NCI-H2029 (cell line): ENCODE results near the gene ING2.

Experiments
- DNase-seq: peaks from one replicate; lab custom pipeline; 2025; lab: John Stamatoyannopoulos, UW

The ING2 gene

DNA sequence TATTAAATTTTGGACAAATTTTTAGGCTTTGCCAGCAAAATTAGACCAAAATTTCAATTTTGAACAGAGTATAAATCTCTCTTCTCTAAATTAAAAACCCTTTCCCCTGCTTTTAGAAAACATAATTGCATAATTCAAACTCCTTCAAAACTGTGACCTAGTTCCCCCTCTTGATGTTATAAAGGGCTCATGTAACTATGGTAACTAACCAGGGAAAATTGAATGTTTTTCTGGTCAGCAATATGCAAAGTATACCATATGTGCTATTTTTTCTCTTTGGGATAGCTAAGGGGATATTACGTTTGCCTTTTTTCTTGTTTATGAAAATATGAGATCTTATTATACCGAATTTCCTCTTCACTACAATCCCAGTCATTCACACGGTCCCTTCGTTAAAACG lies 5.1 kb upstream of the ING2 start:
- DNase-seq = no peak

DNA sequence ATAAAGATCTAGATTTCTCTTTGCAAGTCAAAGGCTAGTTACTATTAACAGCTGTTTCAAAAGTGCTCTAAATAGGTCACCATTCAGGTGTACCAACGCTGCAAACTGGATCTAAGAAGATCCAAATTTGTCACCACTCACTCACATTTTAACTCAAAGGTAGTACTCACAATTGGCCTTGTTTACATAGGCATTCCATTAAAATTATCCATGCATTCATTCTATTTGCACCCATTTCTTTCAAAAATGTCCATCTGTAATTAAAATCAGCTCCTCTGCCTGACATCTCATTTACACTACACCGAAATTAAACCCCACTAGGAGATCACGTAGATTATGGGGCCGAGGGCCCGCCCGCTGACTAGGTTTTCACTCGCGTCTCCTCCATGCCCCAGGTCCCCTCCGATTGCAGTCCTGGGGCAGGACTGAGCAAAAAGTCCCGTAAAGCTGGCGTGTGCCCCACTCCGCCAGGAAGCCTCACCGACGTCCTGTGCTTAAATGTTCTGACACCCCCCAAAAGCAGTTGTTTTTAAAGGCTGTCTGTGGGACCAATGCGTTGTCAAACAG lies 1.3 kb upstream of the ING2 start:
- DNase-seq = no peak

DNA sequence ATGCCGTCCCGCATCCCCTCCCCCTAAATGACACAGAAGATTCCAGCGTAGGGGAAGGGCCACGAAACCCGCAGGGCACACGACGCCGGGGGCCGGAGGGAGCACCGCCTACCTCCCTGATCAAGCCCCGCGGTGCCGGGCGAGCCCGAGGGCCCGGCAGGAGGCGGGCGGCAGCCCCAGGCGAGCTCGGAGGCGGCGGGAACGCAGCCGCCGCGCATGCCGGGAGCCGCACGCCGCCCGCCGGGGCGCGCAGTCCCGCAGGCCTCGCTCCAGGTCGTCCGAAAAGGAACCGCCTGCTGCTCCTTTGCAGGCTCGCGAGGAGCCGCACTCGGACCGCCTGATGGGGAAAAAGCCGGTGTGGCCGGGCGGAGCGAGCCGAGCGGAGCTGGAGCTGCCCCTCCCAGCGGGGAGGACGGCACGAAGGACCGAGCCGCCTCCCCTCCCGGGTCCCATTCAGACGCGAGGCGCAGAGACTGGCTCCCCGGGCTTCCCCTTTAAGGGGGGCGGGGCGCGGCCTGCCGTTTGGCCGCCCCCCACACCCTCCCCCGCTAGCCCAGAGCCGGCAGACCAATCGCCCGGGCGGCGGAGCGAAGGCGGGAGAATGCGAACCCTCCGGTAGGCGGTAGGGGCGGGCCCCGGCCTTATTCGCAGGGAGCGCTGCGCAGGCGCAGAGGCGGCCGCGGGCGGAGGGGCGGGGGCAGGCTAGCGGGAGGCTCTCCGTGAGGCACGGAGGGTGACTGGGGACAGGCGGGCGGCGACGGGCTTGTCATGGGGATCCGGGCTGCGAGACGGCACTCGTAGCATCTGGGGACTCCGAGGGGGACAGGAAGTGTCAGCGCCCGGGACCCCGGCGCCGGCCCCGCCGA lies 561 bp upstream of the ING2 start:
- peak; percentile 93 for DNase-seq

DNA sequence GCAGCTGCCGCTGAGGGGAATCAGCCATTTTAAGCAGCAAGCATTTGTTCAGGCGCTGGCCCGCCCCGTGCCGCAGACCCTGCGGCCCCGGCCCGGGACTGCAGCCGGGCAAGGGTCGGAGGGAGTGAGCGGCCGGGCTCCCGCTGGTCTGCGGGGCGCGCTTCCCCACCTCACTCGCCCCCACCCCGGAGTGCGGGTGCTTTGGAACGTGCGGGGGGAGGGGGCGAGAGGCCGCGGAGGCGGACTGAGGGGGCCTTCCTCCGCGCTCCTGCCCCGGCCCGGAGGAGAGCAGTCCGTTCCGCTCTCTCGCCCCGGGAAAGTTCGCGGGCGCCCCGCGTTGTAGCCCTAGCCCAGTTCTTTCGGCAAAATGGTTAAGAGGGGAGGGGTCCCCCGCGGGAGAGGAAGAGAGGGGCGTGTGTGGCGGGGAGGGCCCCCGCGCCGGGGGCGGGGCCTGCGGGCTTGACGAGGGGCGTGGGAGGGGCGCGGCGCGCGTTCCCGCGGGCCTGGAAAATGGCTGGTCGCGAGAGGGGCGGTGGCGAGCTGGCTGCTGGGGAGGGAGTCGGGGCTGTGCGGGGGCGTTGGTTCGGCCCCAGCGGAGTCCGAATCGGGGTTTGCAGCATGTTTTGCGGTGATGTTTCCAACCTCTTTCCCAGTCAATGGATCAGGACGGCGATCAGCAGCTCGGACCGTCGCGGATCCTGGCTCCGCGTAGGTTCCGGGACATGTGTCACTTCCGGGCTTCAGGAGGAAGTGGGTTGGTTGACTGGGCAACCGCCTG lies 942 bp downstream of the ING2 start:
- DNase-seq = peak; percentile 71

- no peak for DNase-seq
These were observed 1.5 kb downstream of the ING2 start for GRCh38 chr4:183506389-183506735.

- DNase-seq = no peak
These were observed 3.3 kb downstream of the ING2 start for GRCh38 chr4:183507925-183508696.

- DNase-seq = no peak
These were observed 4.0 kb downstream of the ING2 start for GRCh38 chr4:183508697-183509335.

DNA sequence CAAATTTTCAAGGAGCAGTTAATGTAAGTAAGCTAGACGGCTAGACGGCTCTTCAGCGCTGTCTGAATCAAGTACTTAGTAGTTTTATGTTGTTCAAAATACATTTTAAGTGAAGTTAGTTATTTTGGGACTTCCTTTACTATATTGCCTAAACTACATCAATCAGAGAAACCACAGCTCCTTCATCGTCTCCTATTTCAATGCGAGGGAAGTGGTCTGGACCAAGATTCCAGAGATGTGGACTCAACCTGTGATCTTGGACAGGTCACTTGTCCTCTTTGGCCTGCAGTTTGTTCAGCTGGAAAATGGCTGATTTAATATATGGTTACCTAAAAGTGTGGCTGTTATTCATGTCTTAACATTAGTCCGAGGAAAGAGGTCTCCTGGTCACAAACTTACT lies 10.6 kb downstream of the ING2 start:
- DNase-seq = no peak

GRCh38 chr4:183517194-183517593 lies 12.3 kb downstream of the ING2 start:
- no peak for DNase-seq

DNA sequence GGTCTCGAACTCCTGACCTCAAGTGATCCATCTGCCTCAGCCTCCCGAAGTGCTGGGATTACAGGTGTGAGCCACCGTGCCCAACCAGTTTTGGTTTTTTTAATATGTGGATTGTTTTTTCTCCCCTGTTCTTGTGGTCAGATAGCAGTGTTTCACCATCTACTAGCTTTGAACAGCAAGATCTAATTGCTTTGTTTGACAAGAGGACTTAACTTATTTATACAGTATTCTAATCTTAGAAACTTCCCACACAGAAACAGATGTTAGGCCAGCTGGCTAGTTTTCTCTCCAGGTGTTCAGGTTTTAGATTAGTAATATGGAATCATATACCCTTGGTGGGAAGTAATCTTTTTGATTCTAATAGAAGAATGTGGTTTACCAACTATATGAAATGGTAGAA lies 12.9 kb downstream of the ING2 start:
- DNase-seq = no peak

GRCh38 chr4:183522821-183523220 lies 18.0 kb downstream of the ING2 start:
- no peak for DNase-seq

- no peak for DNase-seq
These were observed 22.5 kb downstream of the ING2 start for GRCh38 chr4:183527326-183527725.

- no peak for DNase-seq
These were observed 28.0 kb downstream of the ING2 start for GRCh38 chr4:183532821-183533220.

DNA sequence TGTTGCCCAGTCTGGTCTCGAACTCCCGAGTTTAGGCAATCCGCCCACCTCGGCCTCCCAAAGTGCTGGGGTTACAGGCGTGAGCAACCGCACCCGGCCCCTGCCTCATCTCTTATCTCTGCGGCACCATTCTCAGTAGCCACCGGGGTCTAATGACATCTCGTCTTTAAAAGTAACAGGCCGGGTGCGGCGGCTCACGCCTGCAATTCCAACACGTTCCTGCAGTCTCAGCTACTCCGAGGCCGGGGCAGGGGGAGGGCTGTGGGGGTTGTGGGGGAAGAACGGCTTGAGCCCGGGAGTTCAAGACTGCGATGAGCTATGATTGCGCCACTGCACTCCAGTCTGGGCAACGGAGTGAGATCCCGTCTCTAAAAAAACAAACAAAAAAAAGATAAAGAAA lies 28.8 kb downstream of the ING2 start:
- no peak for DNase-seq

- DNase-seq = no peak
These were observed 35.7 kb downstream of the ING2 start for GRCh38 chr4:183540410-183541009.

DNA sequence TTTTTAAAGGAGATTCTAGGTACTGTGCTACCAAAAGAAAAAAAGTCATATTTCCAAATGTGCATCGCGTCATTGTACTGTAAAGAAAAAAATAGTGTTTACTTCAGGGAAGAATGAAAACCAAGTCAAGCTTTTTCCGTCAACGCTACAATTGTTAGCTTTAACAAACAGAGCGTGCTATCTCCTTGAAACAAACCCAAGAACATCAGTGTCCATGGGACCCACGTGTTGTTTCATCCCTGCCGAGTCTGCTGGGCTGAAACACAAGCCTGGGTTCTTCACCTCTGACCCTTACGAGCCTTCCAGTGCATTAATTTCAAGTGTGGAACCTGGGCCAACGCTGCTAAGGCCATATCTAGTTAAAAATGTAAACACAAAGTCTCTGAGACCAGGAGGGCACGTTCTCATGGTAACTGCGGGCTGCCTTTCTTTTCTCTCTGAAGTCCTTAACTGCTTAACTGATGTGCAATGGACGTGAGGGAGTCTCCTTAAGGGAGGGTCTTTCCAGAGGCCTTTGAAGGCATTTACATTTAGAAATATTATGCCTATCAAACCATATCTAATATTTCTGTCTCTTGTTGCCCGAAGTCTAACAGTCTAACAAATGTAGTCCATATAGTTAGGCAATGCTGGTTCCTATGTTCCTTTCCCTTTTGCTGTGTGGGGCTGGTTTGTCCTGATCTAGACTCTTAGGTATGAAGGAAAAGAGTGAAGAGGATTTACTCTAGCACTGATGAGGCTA lies 36.3 kb downstream of the ING2 start:
- DNase-seq = no peak

GRCh38 chr4:183541752-183542040 lies 36.8 kb downstream of the ING2 start:
- no peak for DNase-seq

DNA sequence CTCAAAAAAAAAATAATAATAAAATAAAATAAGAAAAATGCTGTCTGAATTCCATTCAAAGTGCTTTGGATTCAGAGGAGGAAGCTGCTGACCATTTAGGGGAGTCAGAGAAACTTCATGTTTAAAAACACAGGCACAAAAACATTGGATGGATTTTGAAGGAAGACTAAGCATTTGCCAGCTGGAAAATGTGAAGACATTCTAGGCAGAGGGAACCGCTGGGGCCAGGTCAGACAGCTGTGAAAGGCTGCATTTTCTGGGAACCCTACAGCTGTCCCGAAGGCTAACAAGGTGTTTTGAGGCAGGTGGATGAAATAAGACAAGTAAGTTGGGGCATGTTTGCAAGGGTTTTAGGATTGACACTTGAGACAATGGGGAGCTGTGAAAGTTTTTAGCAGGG lies 38.6 kb downstream of the ING2 start:
- no peak for DNase-seq

DNA sequence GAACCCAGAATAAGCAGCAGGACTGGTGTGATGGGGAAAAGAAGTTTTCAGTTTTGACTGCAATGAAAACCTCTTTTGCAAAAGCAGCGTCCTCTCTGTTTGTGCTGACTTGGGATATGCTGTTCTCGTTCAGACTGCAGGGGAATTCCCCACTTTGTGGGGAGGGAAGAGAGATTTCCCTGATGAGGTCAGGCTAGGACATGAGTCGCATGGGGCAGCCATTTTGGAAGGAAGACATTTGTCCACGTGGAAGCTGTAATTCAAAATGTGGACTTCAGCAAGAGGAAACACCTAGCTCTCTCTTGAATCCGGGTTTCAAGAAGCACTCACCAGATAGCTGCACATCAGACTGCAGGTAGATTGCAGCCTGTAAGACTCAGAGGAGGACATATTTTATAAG lies 39.3 kb downstream of the ING2 start:
- no peak for DNase-seq

DNA sequence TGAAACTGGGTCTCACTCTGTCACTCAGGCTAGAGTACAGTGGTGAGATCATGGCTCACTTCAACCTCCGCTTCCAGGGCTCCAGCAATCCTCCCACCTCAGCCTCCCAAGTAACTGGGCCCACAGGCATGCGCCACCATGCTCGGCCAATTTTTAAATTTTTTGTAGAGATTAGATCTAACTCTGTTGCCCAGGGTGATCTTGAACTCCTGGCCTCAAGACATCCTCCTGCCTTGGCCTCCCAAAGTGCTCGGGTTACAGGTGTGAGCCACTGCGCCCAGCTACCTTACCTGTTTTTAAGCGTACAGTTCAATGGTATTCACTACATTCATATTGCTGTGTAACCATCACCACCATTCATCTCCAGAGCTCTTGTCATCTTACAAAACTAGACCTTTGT lies 41.5 kb downstream of the ING2 start:
- no peak for DNase-seq

DNA sequence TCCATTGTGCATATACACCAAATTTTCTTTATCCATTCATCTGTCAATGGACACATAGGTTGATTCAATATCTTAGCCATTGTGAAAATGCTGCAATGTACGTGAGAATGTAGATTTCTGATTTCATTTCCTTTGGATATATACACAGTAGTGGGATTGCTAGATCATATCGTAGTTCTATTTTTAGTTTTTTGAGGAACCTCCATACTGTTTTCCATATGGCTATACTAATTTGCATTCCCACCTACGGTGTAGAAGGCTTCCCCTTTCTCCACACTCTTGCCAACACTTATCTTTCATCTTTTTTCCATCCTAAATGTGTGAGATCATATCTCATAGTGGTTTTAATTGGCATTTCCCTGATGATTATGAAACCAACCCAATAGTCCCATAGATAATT lies 43.4 kb downstream of the ING2 start:
- no peak for DNase-seq
